Panc1 (cell line): ENCODE results near the gene IL17B.

Source experiments
- CTCF ChIP-seq: fragments of 450-650 bp; IDR thresholded peaks from 2 replicates; pipeline ENCODE4 v1.5.1; 2017; ENCODE audit warnings: mild to moderate bottlenecking
- POLR2AphosphoS5 ChIP-seq: IDR thresholded peaks from 2 replicates; pipeline ENCODE4 v1.6.1; 2012; ENCODE audit warnings: mild to moderate bottlenecking, low read depth, low read length, moderate library complexity

- TF ChIP-seq CTCF (peak; percentile 96), POLR2AphosphoS5 (no peak)
Observed at GRCh38 chr5:149371296-149371962, 7.7 kb downstream of the IL17B start.
